Fibroblast of peridontal ligament (primary cell): ENCODE results near the gene SDE2.
"Not testable (repeated sequence)": the region's sequence is repeated elsewhere in the genome, so short reads cannot be mapped to it uniquely, and the experiment has no call there.

ENCODE experiments used
- DNase-seq: peaks from one replicate; pipeline ENCODE4 v3.0.0-alpha.2; 2010; ENCODE audit errors: extremely low read depth

Gene SDE2

DNA sequence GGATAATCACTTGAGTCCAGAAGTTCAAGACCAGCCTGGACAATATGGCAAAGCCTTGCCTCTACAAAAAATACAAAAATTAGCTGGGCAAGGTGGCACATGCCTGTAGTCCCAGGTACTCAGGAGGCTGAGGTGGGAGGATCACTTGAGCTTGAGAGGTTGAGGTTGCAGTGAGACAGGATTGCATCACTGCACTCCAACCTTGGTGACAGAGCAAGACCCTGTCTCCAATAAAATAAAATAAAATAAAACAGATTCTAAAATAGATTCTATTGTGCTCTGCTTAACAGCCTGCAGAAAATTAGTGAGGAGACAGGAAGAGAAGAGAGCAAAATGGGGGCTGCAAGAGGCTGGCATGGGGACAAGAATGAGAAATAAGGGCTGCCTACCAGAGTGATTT, 7.5 kb upstream of the SDE2 start:
- DNase-seq: no peak

DNA sequence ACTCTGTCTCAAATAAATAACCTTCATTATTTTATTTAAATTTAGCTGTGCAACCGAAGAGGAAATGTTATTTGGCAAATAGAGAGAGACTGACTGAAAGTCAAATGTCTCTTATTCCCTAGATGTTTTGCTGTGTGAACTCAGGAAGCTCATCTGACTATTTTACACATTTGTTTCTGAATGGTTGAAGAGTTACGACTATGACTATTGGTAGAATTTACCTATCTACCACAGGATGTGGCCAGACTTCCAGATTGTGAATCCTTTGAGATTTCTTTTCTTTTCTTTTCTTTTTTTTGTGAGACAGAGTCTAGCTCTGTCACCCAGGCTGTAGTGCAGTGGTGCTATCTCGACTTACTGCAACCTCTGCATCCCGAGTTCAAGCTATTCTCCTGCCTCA, 5.3 kb upstream of the SDE2 start:
- no peak for DNase-seq

DNA sequence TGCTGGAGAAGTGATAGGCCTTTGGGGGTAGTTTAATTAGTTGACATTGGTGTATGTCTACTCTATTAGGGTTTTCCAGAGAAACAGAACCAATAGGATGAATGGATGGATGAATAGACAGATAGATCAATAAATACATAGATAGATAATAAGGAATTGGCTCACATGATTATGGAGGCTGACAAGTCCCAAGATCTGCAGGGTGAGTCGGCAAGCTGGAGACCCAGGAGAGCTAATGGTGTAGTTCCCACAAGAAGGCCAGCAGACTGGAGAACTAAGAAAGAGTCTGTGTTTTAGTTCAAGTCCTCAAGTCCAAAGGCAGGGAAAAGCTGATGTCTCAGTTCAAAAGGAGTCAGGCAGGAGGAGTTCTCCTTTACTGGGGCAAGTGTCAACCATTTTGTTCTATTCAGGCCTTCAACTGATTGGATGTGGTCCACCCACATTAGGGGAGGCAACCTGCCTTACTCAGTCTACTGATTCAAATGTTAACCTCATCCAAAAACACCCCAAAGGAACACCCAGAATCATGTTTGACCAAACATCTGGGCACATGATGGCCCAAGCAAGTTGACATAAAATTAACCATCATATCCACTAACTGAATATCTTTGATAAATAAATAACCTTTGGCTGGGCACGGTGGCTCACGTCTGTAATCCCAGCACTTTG, 4.5 kb upstream of the SDE2 start:
- no peak for DNase-seq

GRCh38 chr1:226002667-226003501, 3.7 kb upstream of the SDE2 start:
- DNase-seq: no peak

- no peak for DNase-seq
These were observed 3.0 kb upstream of the SDE2 start for GRCh38 chr1:226001963-226002666.

DNA sequence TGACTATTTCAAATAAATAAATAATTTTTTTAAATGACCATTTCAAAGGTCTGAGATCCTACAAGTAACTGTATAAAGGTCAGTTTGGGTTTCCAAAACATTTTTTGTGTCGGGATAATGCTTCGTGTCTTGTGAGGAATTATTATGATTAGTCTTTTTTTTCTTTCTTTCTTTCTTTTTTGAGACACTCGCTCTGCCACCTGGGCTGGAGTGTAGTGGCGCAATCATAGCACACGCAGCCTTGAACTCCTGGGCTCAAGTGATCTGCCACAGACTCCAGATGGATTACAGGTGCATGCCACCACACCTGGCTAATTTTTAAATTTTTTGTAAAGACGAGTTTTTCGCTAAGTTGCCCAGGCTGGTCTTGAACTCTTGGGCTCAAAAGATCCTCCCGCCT, 1.9 kb upstream of the SDE2 start:
- DNase-seq: no peak

GRCh38 chr1:226000493-226001081, 1.4 kb upstream of the SDE2 start:
- not testable (repeated sequence) for DNase-seq

DNA sequence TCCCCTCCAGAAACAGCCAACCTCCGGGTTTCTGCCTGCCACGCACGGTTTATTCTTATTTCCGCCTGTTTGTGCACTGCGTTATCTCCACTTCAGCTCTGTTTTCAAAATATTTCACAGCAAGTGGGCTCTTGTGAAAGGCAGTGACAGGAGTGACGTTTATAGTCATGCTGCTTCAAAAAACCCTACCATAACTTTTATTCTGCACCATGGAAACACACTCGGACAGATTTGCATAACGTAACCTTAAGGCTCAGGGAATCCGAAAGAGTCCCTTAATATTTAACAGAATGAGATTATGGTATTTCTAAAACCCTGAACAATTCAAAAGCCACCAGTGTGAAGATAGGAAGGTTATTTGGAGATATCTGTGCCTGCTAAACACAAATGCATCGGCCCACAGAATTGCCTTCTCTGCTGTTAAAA, 782 bp upstream of the SDE2 start:
- peak; percentile 41 for DNase-seq

GRCh38 chr1:225998560-225999226, 450 bp downstream of the SDE2 start:
- DNase-seq: peak; percentile 58

DNA sequence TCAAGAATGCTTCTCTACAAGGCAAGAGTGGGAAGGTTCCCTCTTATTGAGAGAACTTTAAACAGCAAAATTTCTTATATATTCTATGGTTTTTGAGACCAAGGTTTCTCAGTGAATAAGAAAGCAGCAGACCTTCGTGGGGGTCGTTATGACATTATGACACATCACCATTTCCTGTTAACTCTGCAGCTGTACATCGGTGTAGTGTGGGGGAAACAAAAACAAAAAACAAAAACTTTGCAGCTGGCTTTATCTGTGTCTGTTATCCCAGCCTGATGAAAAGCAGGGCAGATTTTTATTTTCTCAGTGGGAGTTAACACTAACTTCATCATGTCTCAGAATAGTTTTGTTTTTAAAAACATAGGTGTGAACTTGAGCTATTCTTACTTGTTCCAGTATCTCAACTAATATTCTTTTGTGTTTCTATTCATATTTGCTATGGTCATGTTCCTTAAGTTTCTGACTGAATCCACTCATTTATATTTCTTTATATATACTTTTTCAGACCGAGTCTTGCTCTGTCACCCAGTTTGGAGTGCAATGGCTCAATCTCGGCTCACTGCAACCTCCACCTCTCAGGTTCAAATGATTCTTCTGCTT, 2.1 kb downstream of the SDE2 start:
- DNase-seq: no peak

DNA sequence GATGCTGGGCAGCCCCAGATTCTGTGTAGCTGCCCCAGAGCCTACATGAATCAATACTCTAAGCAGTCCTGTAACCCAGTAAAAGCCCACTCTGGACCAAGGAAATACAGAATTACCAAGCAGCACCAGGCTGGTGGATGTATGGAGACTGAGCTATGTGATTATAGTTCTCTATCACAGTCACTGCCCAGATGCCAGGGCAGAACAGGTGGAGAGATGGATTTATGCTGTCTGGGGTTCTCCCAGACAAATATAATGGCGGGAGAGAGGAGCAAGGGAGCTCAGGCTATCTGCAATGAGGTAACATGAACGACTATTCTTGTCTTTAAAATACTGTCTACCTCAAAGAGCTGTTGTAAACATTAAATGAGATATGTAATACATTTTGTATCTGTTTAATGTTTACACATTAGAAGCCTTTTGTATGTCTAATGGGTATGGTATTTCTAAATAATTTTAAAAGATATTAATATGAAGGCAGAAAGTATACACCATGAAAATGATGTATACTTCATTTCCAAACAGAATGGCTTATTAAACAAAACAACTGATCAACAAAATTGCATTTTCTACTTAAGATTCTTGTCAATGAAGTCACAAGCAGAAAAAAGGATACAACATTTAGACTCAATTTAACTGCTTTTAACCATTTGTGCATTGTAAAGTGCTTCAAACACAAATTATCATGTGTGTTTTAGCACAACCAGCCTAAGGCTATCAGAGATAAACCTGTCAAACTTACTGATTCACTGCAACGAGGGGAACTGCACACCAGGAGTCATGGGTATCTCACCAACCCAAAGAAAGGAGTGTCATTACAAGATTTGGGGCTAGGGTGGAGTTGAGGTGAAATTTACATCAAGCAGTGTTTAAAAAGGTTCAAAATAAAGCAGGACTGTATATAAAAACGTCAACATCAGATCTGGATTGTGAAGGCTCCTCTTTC, 3.0 kb downstream of the SDE2 start:
- no peak for DNase-seq

DNA sequence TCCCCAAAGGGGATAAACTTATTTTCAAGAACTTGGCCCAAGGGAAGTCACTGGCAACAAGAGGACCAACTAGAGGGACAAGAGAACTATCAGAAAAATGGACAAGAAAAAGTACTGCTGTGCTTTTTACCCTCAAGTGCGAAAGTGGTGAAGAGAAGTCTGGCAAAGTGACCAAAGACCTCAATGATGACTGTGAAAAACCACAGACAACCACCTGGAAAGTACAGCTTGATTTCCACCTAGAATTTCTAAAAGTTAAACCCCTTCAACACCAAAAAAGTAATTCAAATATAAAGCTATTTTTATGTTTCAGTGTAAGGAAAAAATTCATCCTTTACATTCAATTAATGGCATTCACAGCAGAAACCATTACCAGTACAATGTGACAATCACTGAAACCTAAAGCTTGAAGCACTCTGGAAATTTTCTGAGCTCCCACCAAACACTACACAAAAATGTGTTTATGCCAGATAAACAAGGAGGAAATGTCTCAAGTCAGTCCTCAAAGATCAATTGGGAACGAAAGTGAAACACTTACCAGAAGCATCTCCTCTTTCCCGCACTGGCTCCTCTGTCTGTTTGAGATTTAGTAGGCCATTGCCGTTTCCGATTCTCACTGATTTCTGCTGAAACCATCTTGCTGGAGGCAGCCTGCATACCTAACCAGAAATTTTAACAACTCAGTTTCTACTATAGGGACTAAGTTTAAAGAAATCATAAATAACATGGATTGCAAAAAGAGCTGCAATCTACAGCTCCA, 8.3 kb downstream of the SDE2 start:
- DNase-seq: no peak

DNA sequence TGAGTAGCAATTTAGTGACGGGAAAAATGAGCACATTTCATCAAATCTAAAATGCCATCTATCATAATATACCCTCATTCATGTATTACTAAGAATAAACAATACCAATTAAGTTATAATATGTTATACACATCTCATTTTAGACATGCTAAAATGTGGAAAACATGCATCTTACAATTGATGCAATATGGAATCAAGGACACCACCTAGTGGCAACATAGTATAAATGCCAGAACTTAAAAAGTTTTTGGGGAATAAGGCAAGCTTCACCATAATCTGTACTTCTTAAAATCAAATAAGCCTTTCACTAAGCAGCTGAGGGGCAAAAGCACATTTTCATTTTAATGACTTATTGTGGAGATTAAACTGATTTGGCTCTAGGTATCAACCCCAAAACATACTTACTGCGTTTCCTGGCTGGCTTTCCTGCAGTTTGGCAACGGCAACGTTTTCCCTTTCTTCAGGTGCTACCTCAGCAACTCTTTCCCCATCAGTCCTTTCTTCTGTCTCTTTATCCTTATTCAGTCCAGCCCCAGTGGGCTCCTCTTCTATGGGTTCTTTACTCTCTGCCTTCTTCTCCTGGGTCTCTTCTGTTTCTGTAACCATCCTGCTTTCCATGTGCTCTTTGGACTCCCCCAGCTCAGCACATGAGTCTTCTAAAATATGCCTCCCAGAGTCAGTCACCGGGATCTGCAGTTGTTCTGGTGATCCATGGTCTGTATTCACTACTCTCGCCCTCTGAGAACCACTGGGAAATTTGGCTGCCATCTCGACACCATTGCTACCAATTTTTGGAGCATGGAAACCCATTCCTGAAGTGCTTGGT, 11.4 kb downstream of the SDE2 start:
- peak; percentile 78 for DNase-seq

DNA sequence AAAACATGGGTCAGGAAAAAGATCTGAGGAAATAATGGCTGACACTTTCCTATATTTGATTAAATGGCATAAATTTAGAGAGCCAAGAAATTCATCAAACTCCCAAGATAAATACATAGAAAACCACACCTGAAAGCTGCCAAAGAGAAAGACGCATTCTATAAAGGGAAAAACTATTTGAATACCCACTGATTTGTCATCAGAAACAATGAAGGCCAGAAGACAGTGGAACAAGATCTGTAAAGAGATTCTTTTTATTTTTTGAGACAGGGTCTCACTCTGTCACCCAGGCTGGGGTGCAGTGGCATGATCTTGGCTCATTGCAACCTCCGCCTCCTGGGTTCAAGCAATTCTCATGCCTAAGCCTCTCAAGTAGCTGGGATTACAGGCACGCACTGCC, 17.4 kb downstream of the SDE2 start:
- DNase-seq: no peak

DNA sequence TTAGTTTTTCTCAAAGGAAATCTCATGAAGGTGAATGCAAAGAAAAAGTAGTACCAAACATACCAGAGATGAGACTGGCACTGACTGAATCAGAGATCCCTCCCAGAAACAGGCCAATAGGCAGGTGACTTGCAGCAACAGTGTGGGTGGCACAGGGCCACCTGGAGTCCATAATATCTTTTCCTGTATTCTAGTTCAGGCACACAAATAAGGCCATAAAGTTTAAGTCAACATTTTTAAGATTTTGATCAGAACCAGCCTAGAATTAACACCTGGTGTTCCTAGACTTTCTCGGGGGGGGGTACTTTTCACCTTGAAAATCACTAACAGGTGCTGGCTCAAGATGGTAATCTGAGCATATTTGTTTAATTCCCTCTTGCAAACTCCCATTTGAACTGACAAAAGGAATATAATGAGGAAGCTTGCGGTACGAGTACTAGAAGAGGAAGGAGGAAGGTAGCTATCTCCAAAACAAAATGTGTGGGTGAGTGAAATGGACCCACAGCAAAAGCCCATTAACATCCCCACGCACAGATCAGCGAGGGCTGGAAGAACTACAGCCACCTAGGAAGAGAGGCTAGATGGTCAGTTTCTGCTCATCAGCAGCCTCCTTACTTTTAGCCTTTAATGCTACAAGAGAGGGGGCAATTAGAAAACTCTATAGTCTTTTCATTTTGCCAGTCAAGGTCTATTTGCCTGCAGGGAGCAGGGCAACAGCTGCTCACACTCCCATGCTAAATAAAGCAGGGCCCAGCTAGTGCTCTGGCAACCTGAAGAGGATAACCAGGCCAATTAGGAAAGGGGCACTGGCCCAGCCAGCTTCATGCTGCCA, 18.9 kb downstream of the SDE2 start:
- no peak for DNase-seq

DNA sequence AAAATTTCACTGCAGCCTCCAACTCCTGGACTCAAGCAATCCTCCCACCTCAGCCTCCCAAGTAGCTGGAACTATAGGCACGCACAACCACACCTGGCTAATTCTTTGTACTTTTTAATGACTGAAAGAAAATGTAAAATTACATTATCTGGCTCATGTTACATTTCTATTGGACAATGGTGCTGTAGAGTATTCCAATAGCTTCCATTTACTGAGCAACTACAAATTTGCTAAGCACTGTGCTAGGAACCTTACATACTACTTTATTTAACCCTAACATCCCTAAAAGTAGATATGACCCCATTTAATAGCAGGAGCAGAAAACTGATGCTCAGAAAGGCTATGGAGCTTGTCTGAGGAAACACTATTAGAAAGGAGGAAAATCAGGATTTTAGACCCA, 19.7 kb downstream of the SDE2 start:
- DNase-seq: no peak

GRCh38 chr1:225977937-225978748, 21.0 kb downstream of the SDE2 start:
- DNase-seq: no peak
